T-cell (primary cell): ENCODE results near the gene ARHGAP10. TPM values are rescaled to one million over a fixed set of nuclear protein-coding genes. Genes with fewer than 3 reads are reported as not detected.
A peak's percentile ranks its signal among the peaks of the same experiment; 100 is the strongest.

Source experiments
- ATAC-seq, 4 experiments: fragments of 200-7000 bp in 3 of 4; fragments of 150-1000 bp in 1 of 4; cut with Tn5 transposase; replicated peaks in 1 of 4; 1 replicate in 3 of 4; 2 replicates in 1 of 4; pipeline ENCODE4 v1.10.0; 2021; ENCODE audit warnings: moderate library complexity in 3 of 4, mild to moderate bottlenecking in 2 of 4, moderate number of reproducible peaks in 1 of 4
- CTCF ChIA-PET, 2 donors: fragments of 300-600 bp; sonication (Branson Sonifier 250); formaldehyde crosslinking; loops; one replicate each; lab custom pipeline; 2022; ENCODE audit warnings: antibody characterized with exemption in 2 of 2; lab: Charles Lee
- POLR2A ChIA-PET, 2 donors: fragments of 300-600 bp; sonication (Branson Sonifier 250); formaldehyde crosslinking; loops; one replicate each; lab custom pipeline; 2022; ENCODE audit warnings: antibody characterized with exemption in 2 of 2; lab: Charles Lee
- DNase-seq, 35 experiments: peaks; one replicate each; pipeline versions ENCODE4 v3.0.0 to v3.0.0-alpha.2; 2013 to 2023
- H3K27ac ChIP-seq: one replicate; pipeline ENCODE4 v1.5.1; 2013; ENCODE audit warnings: low read length
- H3K27me3 ChIP-seq, 2 experiments: replicated peaks in 1 of 2; 1 replicate in 1 of 2; 2 replicates in 1 of 2; pipeline versions ENCODE4 v1.6.1 to v1.7.0; 2013; ENCODE audit warnings: low read length in 1 of 2, mixed read lengths in 1 of 2; ENCODE audit not compliant: control insufficient read depth in 2 of 2, insufficient read depth in 2 of 2; ENCODE audit errors: extremely low read depth in 1 of 2
- H3K36me3 ChIP-seq, 2 donors: 1 replicate in 1 of 2; 2 replicates in 1 of 2; pipeline versions ENCODE4 v1.6.1 to v1.7.0; 2013; ENCODE audit warnings: low read length in 1 of 2; ENCODE audit not compliant: control insufficient read depth in 2 of 2, insufficient read depth in 1 of 2; ENCODE audit errors: extremely low read depth in 1 of 2
- H3K4me1 ChIP-seq, 2 experiments: 1 replicate in 1 of 2; 2 replicates in 1 of 2; pipeline versions ENCODE4 v1.6.1 to v1.7.0; 2013; ENCODE audit warnings: low read length in 2 of 2, mixed read lengths in 1 of 2; ENCODE audit not compliant: insufficient read depth in 2 of 2, control insufficient read depth in 1 of 2; ENCODE audit errors: extremely low read depth in 1 of 2
- H3K4me3 ChIP-seq, 2 donors: 1 replicate in 1 of 2; 2 replicates in 1 of 2; pipeline versions ENCODE4 v1.5.1 to v1.7.0; 2013; ENCODE audit warnings: mild to moderate bottlenecking in 2 of 2, low read length in 1 of 2, moderate library complexity in 1 of 2; ENCODE audit not compliant: control insufficient read depth in 1 of 2; ENCODE audit errors: extremely low read depth in 1 of 2
- H3K9me3 ChIP-seq: 2 replicates; pipeline ENCODE4 v1.7.0; 2013
- H3K27ac Mint-ChIP-seq, 2 donors: one replicate each; pipeline ENCODE4 v1.8.0; 2020 to 2021; ENCODE audit warnings: mild to moderate bottlenecking in 2 of 2, mixed read lengths in 2 of 2
- H3K27me3 Mint-ChIP-seq, 2 donors: one replicate each; pipeline ENCODE4 v1.8.0; 2021 to 2022; ENCODE audit warnings: mixed read lengths in 2 of 2
- H3K36me3 Mint-ChIP-seq: one replicate; pipeline ENCODE4 v1.8.0; 2021; ENCODE audit warnings: mixed read lengths
- H3K4me1 Mint-ChIP-seq, 3 donors: one replicate each; pipeline ENCODE4 v1.8.0; 2020 to 2022; ENCODE audit warnings: mixed read lengths in 3 of 3, mild to moderate bottlenecking in 1 of 3
- H3K4me3 Mint-ChIP-seq, 3 donors: one replicate each; pipeline ENCODE4 v1.8.0; 2020 to 2022; ENCODE audit warnings: mild to moderate bottlenecking in 3 of 3, mixed read lengths in 3 of 3, moderate library complexity in 3 of 3
- H3K9me3 Mint-ChIP-seq, 3 donors: one replicate each; pipeline ENCODE4 v1.8.0; 2020 to 2022; ENCODE audit warnings: mixed read lengths in 3 of 3
- WGBS: methylation state at CpG from one replicate; pipeline ENCODE4 v1.1.5; 2013; ENCODE audit warnings: missing lambda C conversion rate; ENCODE audit not compliant: insufficient coverage; 5-methylcytosine and 5-hydroxymethylcytosine counted together
- total RNA-seq, 35 experiments: library from RNA in 6 of 35; stranded (reverse) in 6 of 35; fragments of 120-200 nt in 1 of 35; gene quantifications; one replicate each; pipeline versions ENCODE4 v1.2.1 to v1.2.4 and lab custom pipeline; 2013 to 2026

The ARHGAP10 gene
- total RNA-seq, 5 donors from 2014 or later (not counting 1 experiment from before 2014, with no cell fraction given), result 6.2 to 7.7 (median 6.8) TPM

- H3K27me3 ChIP-seq, result no peaks in the 10 kb centered on the region
- peaks cover 14 to 29% (median 29%) of the 10 kb centered on the region in 3 donors for H3K4me1 Mint-ChIP-seq
- ATAC-seq, result no peak
- H3K36me3 Mint-ChIP-seq, result peaks cover 6% of the 10 kb centered on the region
- H3K9me3 Mint-ChIP-seq, result no peaks in the 10 kb centered on the region
- 80% methylated on average over 3 of the region's 4 CpGs for WGBS
- H3K4me1 ChIP-seq, result peaks cover 0 to 9% of the 10 kb centered on the region in 2 experiments
- H3K4me3 Mint-ChIP-seq, result no peak overlapping the region
- no peaks in the 10 kb centered on the region for H3K9me3 ChIP-seq
- no peak overlapping the region for H3K27ac ChIP-seq
- DNase-seq, result no peak
- ChIA-PET POLR2A (no interaction called here), CTCF (no interaction called here)
- H3K27ac Mint-ChIP-seq, result no peak overlapping the region
- peaks cover 0 to 2% of the 10 kb centered on the region in 2 donors for H3K36me3 ChIP-seq
- H3K27me3 Mint-ChIP-seq, result no peaks in the 10 kb centered on the region
- H3K4me3 ChIP-seq, result no peak overlapping the region
Observed at GRCh38 chr4:147940171-147940570, 208.3 kb downstream of the ARHGAP10 start.

- 90% methylated on average over 1 of the region's 2 CpGs for WGBS
- H3K27me3 ChIP-seq, result no peaks in the 10 kb centered on the region
- H3K4me3 ChIP-seq, result no peak overlapping the region
- H3K4me3 Mint-ChIP-seq, result no peak overlapping the region
- peaks cover 0 to 9% of the 10 kb centered on the region in 2 experiments for H3K4me1 ChIP-seq
- ATAC-seq, result no peak
- no peaks in the 10 kb centered on the region for H3K9me3 ChIP-seq
- no peak overlapping the region for H3K27ac Mint-ChIP-seq
- H3K36me3 ChIP-seq, result peaks cover 0 to 2% of the 10 kb centered on the region in 2 donors
- peaks cover 12% of the 10 kb centered on the region for H3K36me3 Mint-ChIP-seq
- DNase-seq, result no peak
- no peaks in the 10 kb centered on the region for H3K9me3 Mint-ChIP-seq
- no peaks in the 10 kb centered on the region for H3K27me3 Mint-ChIP-seq
- ChIA-PET POLR2A (no interaction called here), CTCF (no interaction called here)
- peaks cover 15 to 30% (median 29%) of the 10 kb centered on the region in 3 donors for H3K4me1 Mint-ChIP-seq
- H3K27ac ChIP-seq, result no peak overlapping the region
Observed at GRCh38 chr4:147941373-147941772, 209.5 kb downstream of the ARHGAP10 start.

GRCh38 chr4:147942729-147943128, 210.8 kb downstream of the ARHGAP10 start:
- Mint-ChIP-seq H3K9me3 (no peaks in the 10 kb centered on the region), H3K36me3 (peaks cover 16% of the 10 kb centered on the region), H3K4me3 (peak overlapping the region in 1 of 3 donors; percentile 25), H3K4me1 (peaks cover 15 to 30% (median 29%) of the 10 kb centered on the region in 3 donors), H3K27ac (peak overlapping the region; percentile 58 to 68), H3K27me3 (no peaks in the 10 kb centered on the region)
- Histone ChIP-seq H3K36me3 (peaks cover 0 to 2% of the 10 kb centered on the region in 2 donors), H3K27ac (peak overlapping the region; percentile 25), H3K4me1 (peaks cover 0 to 9% of the 10 kb centered on the region in 2 experiments), H3K27me3 (no peaks in the 10 kb centered on the region), H3K4me3 (no peak overlapping the region), H3K9me3 (no peaks in the 10 kb centered on the region)
- CTCF ChIA-PET, result interaction anchor here in 1 of 2 donors (0.6 kb wide), 1 partner anchor 43 kb away, joined by 4 read pairs; no protein-coding TSS in a partner anchor
- peak in 1 of 35 experiments; percentile 7 for DNase-seq
- POLR2A ChIA-PET, result no interaction called here
- WGBS, result 40% methylated on average over 1 of the region's 5 CpGs
- peak in 1 of 4 experiments; percentile 33 for ATAC-seq

- H3K9me3 ChIP-seq, result no peaks in the 10 kb centered on the region
- peaks cover 0 to 2% of the 10 kb centered on the region in 2 donors for H3K36me3 ChIP-seq
- H3K4me1 ChIP-seq, result peaks cover 0 to 9% of the 10 kb centered on the region in 2 experiments
- Mint-ChIP-seq H3K4me3 (peak overlapping the region in 1 of 3 donors; percentile 25), H3K4me1 (peaks cover 15 to 30% (median 29%) of the 10 kb centered on the region in 3 donors), H3K36me3 (peaks cover 16% of the 10 kb centered on the region), H3K9me3 (no peaks in the 10 kb centered on the region), H3K27me3 (no peaks in the 10 kb centered on the region), H3K27ac (peak overlapping the region; percentile 58 to 68)
- ATAC-seq, result peak in 3 of 4 experiments; percentile 43 to 71 (median 49)
- no peaks in the 10 kb centered on the region for H3K27me3 ChIP-seq
- DNase-seq, result peak in 1 of 35 experiments; percentile 42
- POLR2A ChIA-PET, result no interaction called here
- H3K4me3 ChIP-seq, result no peak overlapping the region
- WGBS, result no CpG with 5 or more reads among the region's 3 CpGs
- H3K27ac ChIP-seq, result peak overlapping the region; percentile 25
- CTCF ChIA-PET, result no interaction called here
Observed at GRCh38 chr4:147943159-147943638, 211.3 kb downstream of the ARHGAP10 start.

GRCh38 chr4:147944249-147944648, 212.4 kb downstream of the ARHGAP10 start:
- H3K27ac Mint-ChIP-seq, result peak overlapping the region in 1 of 2 donors; percentile 19
- peaks cover 15 to 30% (median 29%) of the 10 kb centered on the region in 3 donors for H3K4me1 Mint-ChIP-seq
- peaks cover 23% of the 10 kb centered on the region for H3K36me3 Mint-ChIP-seq
- H3K9me3 Mint-ChIP-seq, result no peaks in the 10 kb centered on the region
- Histone ChIP-seq H3K27me3 (no peaks in the 10 kb centered on the region), H3K4me1 (peaks cover 0 to 9% of the 10 kb centered on the region in 2 experiments), H3K36me3 (peaks cover 0 to 2% of the 10 kb centered on the region in 2 donors), H3K9me3 (no peaks in the 10 kb centered on the region), H3K27ac (peak overlapping the region; percentile 25), H3K4me3 (no peak overlapping the region)
- POLR2A ChIA-PET, result interaction anchor here in 1 of 2 donors (0.5 kb wide), 1 partner anchor 499 kb away, joined by 3 read pairs; no protein-coding TSS in a partner anchor
- CTCF ChIA-PET, result no interaction called here
- DNase-seq (peak in 1 of 35 experiments; percentile 15), ATAC-seq (peak in 1 of 4 experiments; percentile 45)
- H3K4me3 Mint-ChIP-seq, result no peak overlapping the region
- no CpG with 5 or more reads among the region's 1 CpG for WGBS
- H3K27me3 Mint-ChIP-seq, result no peaks in the 10 kb centered on the region

GRCh38 chr4:147944670-147945260, 212.9 kb downstream of the ARHGAP10 start:
- ATAC-seq (peak in 1 of 4 experiments; percentile 46), DNase-seq (no peak)
- Mint-ChIP-seq H3K36me3 (peaks cover 25% of the 10 kb centered on the region), H3K4me1 (peaks cover 15 to 30% (median 29%) of the 10 kb centered on the region in 3 donors), H3K27ac (peak overlapping the region; percentile 19 to 45), H3K4me3 (no peak overlapping the region), H3K9me3 (no peaks in the 10 kb centered on the region), H3K27me3 (no peaks in the 10 kb centered on the region)
- peaks cover 0 to 2% of the 10 kb centered on the region in 2 donors for H3K36me3 ChIP-seq
- WGBS, result 82% methylated on average over 2 of the region's 10 CpGs
- peak overlapping the region; percentile 25 for H3K27ac ChIP-seq
- H3K4me1 ChIP-seq, result peaks cover 0 to 9% of the 10 kb centered on the region in 2 experiments
- CTCF ChIA-PET, result no interaction called here
- POLR2A ChIA-PET, result no interaction called here
- H3K4me3 ChIP-seq, result no peak overlapping the region
- H3K27me3 ChIP-seq, result no peaks in the 10 kb centered on the region
- H3K9me3 ChIP-seq, result no peaks in the 10 kb centered on the region
